ENCODE results near the gene CDC42BPG.

GRCh38 chr11:64888729-64889511, 44.5 kb upstream of the CDC42BPG start:
- TF ChIP-seq CTCF (IDR thresholded peaks at IDR 0.05), result no peak
- TF ChIP-seq POLR2AphosphoS5 (IDR thresholded peaks at IDR 0.05; ENCODE audit: insufficient read depth in 1 of 2, low read depth in 1 of 2), result no peak
